ENCODE data around the gene C13orf46.
"Not testable (repeated sequence)": the region's sequence is repeated elsewhere in the genome, so short reads cannot be mapped to it uniquely, and the experiment has no call there.

Gene C13orf46

DNA sequence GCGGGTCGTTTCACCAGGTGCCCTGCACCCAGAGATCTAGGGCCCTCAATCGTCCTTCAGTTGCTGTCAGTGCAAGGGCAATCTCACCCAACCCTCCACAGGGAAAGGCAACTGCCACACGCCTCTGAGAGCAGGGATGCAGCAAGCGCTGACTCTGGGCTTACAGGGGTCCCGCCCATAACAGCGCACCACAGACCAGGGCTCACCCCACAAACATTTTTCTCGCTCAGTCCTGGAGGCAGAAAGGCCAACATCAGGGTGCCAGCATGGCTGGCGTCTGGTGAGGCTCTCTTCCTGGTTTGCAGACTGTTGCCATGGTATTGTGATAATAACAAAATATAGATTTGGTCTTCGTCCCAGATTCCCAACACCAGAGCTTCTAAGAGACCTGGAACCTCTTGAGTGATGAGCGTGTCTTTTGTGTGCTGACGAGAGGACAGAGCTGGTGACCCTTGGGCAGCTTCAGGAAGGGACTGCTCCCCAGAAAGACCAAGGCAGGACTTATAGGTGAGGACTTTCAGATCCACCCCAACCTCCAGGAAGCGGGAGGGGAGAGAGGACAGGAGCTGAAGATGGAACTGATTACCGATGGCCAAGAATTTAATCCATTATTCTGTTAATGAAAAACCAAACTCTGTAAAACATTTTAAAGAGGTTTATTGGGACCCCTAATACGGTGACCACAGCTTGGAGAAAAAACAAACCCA, 51.3 kb downstream of the C13orf46 start:
- no peak for DNase-seq

DNA sequence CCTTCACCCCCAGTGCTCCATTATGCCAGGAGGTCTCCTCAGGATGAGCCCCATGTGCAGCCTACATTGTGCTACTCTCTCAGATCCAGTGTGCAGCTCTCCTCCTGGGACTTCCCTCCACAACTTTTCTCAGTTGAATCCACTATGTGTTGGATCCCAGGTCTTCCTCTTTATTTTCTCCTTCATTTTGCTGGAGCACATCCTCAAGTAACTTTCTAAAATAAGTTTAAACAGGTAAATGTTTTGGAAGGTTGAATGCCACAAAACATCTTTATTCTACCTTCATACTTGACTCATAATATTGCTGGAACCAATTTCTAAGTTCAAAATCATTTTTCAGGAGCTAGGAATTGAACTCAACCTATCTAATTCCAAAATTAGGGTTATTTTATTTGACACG, 52.1 kb downstream of the C13orf46 start:
- DNase-seq = no peak

DNA sequence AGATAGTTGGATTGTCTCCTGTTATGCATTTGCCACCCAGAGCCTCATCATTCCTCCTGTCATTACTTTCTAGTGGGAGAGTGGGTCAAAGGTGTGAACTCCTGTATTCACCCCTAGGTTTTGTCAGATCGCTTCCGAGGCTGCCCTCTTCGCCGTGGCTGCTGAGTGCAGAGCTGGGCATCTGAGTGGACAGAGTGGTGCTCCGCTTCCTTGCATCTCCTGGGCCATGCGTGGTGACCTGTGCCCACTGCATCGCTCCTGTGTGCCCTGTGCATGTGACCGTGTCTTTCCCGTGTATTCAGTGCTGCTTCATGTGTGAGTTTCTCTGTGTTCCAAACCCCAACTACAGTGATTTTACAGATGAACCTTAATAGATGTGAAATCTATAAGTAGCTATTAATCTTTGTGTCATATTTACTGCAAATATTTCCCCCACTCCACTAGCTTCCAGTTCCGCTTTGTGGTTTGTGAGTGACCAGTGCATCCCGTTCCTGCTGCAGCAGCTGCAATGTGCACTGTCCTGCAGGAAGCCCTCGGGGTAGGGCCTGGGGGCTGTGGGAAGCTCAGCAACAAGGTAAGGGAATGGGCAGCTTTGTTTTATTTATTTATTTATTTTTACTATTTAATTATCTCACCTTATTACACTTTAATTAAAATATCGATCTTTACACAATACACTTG, 53.1 kb downstream of the C13orf46 start:
- DNase-seq = no peak

DNA sequence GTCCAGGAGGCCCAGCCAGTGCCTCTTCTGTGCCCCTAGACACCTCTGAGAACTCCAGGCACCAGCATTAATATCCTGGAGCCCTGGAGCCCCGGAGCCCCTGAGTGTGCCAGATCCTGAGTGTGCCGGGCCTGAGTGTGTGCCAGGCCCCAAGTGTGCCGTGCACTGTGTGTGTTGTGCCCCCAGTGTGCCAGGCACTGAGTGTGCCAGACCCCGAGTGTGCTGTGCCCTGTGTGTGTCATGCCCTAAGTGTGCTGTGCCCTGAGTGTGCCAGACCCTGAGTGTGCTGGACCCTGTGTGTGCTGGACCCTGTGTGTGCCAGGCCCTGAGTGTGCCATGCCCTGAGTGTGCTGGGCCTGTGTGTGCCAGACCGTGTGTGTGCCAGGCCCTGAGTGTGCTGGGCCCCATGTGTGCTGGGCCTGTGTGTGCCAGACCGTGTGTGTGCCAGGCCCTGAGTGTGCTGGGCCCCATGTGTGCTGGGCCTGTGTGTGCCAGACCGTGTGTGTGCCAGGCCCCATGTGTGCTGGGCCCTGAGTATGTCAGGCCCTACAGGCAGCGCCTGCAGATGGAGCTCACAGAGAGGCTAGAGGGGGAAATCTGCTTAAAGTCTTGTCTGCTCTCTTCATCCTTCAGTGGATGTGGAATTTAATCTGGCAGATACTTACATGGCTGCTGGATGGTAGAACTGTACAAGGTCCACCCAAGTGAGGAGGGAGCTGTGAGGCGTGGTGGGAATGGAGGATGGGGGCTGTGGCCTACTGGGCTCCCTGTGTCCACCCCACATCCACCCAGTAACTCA, 53.9 kb downstream of the C13orf46 start:
- DNase-seq = no peak

GRCh38 chr13:113918981-113919701, 54.7 kb downstream of the C13orf46 start:
- no peak for DNase-seq

GRCh38 chr13:113918580-113918979, 55.3 kb downstream of the C13orf46 start:
- no peak for DNase-seq

DNA sequence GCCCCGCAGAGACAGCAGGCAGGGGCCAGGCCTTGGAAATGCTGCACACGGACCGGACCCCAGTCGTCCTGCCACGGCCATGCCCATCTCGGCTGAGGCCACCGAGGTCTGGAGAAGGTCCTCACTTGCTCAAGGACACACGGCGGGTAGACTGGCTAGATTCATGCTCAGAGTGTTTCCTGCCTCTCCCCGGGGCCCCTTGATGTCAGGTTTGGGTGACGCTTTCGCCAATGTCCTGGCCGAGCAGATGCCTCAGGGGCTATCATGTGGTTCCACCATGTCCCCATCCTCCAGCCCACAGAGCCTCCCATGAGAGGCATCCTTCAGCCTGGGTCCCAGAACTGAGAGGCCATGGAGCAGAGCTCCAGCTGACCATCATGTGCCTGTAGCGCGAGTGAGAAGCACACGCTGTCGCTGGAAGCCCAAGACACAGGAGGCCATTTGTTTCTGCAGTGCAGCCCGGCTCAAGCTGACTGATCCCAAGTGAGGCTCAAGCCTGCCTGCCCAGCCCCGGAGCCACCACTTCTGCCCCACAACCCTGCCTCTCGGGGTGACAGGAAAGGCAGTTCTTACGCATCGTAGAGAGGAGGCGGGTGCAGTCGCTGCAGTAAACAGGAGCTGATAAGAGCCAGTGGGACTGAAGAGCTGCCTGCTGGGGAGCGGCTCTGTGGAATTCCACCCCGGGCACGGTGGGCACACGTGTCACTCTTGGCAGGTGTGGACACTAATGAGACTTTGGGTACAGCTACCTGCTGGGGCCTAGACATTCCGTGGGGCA, 56.1 kb downstream of the C13orf46 start:
- DNase-seq = no peak

DNA sequence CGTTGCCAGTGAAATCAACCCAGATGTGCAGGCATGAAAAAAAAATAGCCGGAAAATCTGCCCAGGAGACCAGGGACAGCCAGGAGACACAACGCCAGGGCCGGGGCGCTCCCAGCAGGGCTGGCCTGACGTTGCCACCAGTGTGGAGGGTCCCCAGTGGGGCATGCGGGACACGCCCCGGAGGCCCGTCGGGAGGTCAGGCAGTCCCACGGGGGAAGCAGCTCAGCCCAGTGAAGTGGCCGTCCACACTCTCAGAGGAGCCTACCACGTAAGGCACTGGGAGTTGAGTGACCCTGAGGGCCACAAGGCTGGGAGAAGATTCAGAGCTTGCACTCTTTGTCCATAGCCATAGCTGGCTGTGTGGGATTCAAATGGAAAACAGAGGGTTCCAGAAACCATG, 56.8 kb downstream of the C13orf46 start:
- no peak for DNase-seq

GRCh38 chr13:113916330-113916815, 57.5 kb downstream of the C13orf46 start:
- no peak for DNase-seq

DNA sequence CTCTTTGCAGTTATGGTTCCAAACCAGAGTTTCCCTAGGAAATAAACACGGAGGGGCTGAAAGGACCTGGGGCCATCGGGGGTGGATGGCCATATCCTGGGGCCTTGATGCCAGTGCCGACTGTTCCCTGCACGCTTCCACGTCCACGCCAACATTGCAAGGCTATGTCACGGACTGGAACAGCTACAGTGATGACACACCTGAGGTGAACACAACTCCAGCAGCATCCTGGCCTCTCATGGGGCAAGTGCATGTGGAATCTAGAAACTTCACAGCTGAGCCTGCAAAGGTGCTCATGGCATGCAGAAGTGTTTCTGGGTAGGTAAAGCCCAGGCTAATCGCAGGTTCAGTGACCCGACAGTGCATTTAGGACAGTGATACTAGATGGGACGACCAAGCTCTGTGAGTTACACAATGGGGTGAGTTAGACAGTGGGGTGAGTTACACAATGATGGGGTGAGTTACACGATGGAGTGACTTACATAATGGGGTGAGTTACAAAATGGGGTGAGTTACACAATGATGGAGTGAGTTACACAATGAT, 58.0 kb downstream of the C13orf46 start:
- no peak for DNase-seq

DNA sequence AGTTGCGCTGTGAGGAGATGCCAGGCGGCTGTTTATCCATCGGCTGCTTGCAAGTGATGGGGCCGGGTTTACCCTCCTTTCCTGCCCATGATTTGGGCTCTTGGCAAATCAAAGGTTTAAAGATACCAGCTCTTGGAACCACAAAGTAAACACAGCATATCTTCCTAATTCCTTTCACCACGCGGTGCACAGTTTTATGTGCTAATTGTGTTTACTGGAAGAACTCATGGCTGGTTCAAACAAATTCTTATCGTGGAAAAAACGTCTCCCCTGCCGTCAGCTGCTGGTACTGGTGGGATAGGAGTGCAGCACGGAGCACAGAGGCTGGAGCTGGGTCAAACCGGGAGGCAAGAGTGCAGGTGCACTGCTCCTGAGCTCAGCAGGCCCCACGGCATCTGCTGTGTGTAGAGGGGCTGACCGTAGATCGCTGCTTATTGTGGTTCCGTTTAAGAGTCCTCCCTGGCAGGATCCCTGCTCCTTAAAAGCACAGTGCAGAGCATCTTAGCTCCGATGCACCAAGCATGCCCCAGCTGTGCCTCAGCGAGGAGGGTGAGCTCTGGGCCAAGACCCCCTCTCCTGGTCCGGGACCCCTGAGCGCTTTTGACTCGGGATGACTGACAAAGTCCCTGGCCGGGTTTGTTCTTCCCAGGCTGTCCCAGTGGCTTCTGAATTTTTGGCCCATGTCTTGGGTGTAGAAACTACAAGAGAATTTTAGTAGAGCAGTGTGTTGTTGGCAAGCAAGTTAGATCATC, 58.7 kb downstream of the C13orf46 start:
- DNase-seq = no peak

- no peak for DNase-seq
Measured at GRCh38 chr13:113914333-113915011, 59.4 kb downstream of the C13orf46 start.

DNA sequence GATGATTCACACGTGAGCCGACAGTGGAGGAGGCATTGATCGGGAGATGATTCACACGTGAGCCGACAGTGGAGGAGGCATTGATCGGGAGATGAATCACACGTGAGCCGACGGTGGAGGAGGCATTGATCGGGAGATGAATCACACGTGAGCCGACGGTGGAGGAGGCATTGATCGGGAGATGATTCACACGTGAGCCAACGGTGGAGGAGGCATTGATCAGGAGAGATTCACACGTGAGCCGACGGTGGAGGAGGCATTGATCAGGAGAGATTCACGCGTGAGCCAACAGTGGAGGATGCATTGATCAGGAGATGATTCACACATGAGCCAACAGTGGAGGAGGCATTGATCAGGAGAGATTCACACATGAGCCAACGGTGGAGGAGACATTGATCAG, 60.0 kb downstream of the C13orf46 start:
- DNase-seq = not testable (repeated sequence)

DNA sequence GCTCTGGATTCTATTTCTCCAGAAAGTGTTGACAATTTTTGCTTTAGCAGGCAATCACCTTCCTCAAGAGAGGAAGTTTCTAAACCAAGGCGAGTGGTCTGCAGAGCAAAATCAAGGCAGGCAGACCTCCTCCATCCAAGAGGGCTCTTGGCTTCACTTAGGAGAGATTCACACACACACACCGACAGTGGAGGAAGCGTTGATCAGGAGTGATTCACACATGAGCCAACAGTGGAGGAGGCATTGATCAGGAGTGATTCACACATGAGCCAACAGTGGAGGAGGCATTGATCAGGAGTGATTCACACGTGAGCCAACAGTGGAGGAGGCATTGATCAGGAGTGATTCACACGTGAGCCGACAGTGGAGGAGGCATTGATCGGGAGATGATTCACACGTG, 60.5 kb downstream of the C13orf46 start:
- not testable (repeated sequence) for DNase-seq

- DNase-seq = no peak
Measured at GRCh38 chr13:113912596-113912995, 61.3 kb downstream of the C13orf46 start.

GRCh38 chr13:113907635-113908617, 66.0 kb downstream of the C13orf46 start:
- DNase-seq = no peak

DNA sequence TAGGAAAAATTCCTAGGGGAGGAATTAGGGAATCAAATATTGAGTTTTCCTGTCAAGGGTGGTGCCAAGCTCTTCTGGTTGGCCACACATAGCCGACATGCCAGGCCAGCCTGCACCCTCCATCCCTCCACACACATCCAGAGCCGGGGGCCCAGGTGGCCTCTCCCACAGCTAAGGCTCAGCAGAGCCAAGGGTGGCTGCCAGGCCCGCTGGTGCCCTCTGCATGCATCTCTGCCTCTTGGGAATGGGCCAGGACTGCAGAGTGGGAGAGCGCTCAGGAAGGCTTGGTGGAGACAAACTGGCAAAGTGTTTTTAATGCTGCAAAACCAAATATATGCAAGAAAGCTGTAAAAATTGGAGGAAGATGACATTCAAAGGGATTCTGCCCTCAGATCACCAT, 67.3 kb downstream of the C13orf46 start:
- DNase-seq = no peak

DNA sequence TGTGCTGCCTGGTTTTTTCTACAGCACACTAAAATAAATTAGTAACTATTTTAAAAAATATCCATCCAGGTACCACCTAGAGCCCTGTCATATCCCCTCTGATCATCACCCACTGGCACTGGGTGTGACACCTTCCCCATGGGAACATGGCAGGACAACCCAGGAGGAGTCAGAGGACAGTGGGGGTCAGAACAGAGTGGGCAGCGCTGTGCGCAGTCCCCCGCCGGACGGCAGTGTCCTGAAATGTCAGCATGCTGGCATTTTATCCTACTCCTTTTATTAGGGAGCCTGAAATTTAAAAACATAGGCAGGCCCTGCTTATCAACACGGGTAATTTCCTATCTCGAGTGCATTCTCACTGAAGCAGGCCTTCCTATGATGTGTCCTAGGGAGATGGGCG, 67.9 kb downstream of the C13orf46 start:
- no peak for DNase-seq

DNA sequence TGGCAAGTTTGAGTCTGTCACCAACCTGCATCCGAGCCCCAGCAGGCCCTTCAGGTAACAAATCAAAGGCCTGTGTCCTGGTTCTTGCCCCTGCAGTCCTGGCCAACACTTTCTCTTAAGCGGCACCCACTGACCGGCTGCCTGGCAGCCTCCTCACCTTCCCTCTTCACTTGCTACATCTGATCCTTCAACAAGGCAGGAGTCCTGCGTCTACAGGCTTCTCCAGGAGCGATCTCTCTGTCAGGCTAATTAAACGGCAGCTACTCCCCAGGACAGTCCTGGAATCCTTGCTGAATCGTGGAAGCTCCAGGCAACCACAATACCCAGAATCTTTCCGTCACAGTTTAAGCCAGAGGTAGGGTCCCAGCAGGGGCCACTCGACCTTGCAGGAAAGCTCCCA, 68.9 kb downstream of the C13orf46 start:
- no peak for DNase-seq

Data from T-helper 1 cell (primary cell).